LoVo (cell line): ENCODE measurements around the gene NECTIN1.

Source experiments
- DNase-seq: peaks from one replicate; pipeline ENCODE4 v3.0.0-alpha.2; 2016; ENCODE audit warnings: low spot score

The NECTIN1 gene, protein sequence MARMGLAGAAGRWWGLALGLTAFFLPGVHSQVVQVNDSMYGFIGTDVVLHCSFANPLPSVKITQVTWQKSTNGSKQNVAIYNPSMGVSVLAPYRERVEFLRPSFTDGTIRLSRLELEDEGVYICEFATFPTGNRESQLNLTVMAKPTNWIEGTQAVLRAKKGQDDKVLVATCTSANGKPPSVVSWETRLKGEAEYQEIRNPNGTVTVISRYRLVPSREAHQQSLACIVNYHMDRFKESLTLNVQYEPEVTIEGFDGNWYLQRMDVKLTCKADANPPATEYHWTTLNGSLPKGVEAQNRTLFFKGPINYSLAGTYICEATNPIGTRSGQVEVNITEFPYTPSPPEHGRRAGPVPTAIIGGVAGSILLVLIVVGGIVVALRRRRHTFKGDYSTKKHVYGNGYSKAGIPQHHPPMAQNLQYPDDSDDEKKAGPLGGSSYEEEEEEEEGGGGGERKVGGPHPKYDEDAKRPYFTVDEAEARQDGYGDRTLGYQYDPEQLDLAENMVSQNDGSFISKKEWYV

DNA sequence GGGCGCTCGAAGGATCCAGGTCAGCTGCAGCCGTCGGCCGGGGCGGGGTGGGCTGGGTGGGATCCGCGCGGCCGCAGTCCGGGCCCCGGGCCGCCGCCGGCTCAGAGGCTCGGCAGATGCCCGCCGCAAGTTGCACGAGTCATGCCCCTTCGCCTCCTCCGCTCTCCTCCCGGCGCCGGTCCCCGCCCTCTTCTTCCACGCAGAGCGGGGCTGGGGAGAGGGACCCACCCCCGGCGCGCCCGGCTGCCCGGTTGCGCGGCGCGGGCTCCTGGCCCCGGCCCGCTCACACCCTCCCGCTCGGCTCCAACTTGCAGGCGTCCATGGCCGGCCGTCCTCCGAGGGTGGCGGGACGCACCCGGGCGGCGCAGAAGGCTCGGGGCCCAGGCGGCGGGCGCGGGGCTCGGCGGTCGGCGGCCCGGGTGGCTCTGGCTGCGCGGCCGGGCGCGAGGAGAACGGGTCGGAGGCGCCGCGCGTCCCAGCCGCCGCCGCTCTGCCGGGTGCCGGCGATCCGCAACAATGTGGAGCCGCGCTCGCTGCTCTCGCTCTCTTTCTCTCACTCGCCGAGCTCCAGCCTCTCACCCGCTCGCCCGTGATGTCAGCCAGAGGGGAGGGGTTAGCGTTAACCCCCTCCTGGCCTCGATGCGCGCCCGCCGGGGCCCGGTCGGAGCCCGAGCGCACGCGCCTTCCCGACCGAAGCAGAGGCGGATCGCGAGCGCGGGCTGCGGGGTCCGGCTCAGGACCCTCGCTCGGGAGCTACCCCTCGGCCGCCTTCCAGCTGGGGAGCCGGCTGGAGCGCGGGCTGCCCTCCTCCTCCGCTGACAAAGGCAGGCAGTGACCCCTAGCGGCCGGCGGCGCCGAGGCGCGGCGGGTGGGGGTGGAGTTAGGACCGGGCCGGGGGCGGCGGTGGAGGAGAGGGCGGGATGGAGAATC is at the start of gene NECTIN1:
Gene NECTIN1, minus strand, starts transcription at position 550 of the 930 bp plus-strand sequence. CDS start 647 bp downstream, outside the sequence.
- peak; percentile 83 for DNase-seq

DNA sequence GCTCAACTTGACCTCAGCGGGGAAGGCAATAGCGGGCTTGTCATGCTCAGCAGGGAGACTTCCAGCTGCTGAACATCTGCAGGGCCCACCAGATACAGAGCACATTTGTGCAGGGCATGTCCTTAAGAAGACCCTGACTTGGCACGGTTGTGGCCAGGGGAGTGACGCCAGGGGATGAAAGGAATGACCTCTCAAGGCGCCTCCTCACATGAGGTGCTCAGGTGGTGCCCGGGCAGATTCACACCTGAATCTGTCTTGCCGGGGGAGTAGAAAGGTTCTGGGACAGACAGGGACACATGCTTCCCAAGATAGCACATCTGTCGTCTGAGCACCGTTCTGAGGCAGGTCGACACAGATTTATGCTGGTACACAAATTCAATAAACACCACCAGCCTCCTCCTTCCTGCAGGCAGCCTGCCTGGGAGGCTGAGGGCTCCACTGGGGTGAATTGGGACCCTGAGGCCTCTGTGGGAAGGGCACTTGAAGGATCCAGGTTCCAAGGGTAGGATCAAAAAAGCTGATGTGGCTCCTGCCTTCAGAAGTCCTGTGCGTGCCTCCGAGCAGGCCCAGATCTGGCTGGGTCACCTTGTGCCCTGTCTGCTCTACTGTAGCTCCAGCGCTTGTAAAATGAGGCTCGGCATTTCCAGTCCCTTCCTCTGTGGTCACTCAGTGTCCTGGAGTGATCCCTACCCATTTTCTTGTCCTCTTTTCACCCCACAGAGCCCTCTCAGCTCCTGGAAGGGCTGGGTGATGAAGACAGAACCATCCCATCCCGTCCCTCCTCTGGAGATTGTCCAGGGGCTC is 49.6 kb upstream of the NECTIN1 start:
- DNase-seq = no peak

DNA sequence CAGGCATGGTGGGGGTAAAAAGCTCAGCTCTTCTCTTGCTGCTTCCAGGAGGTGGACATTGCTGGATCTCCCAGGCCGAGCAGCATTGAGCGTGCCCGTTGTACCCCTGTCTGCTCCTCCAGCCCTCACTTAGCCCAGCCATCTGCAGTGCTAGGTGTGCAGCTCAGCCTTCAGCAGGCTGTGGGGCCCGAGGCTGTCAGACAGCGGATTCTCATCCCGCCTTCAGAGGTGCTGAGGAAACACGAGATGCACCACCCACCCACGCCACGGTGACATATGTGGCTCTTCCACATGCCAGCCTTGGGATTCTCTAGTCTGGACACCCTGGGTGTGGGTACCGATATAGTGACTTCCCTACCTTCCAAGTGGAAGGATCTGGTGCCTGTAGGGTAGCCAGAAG is 48.9 kb upstream of the NECTIN1 start:
- no peak for DNase-seq

DNA sequence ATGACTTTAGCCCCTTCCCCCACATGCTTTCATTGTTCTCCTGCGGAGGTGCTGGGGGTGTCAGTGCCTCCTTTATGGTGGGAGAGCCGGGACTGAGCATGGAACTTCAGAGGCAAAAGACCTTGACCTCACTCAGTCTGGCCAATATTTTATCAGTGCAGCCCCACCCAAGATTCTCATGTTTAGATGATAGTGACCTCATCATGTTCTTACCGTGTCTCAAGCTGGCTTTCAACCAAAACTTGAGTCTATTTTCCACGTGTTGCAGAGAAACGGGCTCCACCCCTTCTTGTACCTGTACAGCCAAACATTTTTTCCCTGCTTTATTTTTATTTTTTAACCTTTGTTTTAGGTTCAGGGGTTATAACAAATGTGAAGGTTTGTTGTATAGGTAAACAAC is 47.7 kb upstream of the NECTIN1 start:
- no peak for DNase-seq

DNA sequence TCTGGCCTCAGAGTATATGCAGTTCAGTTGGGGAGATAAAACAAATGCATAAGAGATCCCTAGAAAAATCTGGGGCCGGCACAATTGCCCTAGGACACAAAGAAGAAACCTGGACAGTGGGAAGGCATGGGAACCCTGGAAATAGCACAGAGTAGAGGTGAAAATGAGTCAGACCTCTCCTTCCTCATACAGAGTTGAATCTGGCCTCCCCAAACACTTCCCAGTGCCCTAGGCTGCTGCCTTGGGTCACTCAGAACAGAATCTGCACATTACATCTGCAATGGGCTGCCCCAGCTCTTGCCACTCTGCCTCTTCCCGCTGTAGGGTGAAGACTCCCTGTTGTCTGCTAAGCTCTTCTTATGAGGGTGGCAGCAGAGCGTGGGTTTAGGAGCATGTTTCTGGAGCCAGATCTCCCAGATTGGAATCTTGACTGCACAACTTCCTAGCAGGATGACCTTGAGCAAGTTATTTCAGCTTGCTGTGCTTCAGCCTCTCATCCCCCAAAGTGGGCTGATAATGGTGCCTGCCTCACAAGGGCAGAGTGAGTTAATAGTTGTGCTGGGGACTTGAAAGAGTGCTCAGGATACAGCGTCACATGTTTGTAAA is 47.1 kb upstream of the NECTIN1 start:
- no peak for DNase-seq

DNA sequence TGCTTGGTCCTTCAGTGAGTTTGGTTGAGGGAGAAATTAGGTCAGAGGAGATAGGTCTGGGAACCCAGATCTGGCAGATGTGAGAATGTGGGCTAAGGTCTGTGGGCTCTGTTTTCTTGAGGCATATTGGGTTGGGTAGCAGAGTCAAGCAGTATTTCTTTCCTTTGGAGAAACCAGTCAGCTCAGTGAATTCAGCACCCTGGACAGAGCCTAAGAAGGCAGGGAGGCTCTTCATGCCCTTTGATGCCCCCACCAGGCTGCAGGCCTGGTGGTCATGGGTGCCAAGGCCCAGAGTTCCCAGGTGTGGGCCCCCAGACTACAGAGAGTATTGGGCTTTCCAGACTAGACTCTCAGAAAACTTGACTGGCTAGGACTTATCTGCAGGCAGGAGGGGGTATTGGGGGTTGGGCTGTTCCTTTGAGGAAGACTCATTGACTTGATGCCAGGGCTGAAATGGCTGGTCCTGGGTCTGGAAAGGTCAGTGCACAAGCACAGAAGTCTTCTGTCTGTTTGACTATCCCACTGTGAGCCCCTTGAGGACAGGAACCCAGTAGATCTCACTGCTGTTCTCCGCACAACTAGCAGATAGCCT is 45.3 kb upstream of the NECTIN1 start:
- DNase-seq = peak; percentile 33

DNA sequence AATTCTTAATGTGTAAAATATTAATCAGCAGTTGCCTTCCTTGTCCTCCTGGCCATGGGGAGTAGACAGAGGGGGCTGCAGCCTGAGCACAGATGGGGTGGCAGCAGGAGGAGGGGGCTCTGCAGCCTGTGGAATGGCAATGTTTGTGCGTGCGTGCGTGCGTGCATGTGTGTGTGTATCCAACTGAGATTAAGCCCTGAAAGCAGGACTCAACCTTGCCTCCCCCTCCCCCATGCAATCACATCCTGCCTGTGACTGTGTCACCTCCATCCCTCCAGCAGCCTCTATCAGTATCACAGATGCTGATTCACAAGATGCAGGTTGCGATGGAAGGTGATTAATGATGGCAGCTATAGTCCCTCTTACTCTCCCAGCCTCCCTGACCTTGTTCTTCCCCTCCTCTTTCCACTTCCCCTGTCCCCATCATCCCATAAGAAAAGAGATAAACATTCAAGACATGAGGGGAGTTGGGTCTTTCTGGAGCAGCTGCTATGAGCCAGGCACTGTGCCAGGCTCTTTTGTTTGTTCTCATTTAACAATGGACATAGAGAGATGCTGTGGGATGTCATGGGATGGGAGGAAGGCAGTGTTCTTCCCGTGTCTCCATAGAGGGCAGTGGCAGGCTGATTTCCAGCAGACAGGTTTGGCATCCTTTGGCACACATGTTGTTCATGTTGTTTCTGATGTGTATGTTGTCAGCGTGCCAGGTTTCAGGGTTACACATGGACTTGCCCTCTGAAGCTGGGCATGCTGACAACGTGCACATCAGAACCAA is 43.8 kb upstream of the NECTIN1 start:
- DNase-seq = no peak

DNA sequence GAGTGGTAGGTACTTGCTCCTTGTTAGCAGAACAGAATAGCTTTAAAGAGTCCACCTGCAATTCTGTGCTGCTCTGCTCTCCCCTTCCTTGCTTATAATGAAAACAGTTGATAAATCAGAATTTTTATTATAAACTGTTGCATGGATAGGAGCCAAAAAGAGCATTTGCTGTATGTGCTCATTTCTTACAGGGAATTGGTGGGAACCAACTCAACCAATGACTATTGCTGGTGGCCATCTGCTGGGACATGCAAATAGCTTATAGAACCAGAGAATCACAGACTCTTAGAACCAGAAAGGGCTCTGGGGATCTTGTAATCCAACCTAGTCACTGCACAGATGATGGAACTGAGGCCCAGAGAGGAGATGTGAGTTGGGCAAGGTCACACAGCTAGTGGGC is 43.1 kb upstream of the NECTIN1 start:
- DNase-seq = no peak

DNA sequence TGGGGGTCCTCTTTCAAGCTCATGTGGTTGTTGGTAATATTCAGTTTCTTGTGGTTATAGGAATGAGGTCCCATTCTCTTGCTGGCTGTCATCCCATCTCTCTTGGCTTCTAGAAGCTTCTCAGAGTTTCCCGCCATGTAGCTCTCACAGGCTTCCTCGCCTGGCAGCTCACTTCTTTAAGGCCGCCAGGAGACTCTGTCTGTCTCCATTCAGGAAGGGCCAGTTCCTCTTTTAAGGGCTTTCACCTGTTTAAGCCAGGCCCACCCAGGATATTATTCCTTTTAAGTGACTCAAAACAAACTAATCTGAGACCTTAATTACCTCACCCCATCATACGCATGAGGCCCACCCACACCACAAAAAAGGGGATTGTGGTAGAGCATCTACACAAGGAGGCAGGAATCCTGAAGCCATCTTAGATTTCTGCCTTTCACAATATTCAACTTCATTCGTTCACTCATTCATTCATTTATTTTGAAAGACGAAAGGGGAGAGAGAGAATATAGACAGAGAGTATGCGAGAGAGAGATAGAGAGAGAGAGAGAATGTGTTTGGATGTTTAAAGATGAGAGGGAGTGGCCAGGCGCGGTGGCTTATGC is 42.3 kb upstream of the NECTIN1 start:
- no peak for DNase-seq

DNA sequence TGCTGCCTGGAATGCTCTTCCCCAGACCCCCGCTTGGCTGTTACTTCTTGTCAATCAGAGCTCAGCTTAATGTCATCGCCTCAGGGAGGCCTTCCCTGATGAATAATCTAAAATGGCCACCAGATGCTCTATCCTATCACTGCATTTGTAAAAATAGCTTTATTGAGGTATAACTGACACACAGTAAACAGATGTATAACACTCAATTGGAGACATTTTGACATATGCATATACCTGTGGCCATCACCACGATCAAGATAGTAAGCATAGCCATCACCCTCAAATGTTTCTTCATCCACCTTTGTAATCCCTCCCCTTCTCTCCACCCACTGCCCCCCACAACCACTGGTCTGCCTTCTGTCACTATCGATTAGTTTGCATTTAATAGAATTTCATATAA is 36.6 kb upstream of the NECTIN1 start:
- DNase-seq = no peak

DNA sequence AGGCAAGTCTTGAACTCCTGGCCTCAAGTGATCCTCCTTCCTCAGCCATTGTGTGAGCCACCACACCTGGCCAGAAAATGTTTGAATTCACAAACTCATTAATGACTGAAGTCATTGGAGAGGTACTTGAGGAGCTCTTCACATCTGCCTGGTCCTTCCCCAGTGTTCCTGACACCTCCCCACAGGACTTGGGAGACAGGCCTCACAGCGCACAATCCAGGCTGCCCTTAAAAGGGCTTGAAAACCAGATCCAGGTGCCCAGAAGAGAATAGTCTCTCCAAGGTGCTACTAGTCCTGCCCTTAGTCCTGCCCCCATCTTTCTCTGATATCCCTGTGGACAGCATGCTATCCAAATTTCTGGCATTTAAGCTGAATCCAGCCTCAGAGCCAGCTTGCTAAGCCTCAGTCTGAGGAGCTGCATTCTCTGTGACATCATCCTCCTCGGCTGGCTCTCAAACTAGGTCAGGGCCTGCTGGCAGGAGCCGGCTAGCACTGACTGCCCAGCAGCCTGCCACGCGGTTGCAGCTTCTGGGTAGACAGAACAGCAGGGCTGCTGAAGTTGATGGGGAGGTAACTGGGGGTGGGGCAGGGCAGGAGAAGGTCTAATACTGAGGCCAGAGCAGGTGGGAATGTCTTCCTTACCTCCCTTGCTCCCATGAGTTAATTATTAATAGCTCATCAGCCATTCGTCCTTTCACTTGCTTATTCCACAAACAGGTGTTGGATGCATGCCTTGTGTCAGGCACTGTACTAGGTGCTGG is 35.3 kb upstream of the NECTIN1 start:
- no peak for DNase-seq

DNA sequence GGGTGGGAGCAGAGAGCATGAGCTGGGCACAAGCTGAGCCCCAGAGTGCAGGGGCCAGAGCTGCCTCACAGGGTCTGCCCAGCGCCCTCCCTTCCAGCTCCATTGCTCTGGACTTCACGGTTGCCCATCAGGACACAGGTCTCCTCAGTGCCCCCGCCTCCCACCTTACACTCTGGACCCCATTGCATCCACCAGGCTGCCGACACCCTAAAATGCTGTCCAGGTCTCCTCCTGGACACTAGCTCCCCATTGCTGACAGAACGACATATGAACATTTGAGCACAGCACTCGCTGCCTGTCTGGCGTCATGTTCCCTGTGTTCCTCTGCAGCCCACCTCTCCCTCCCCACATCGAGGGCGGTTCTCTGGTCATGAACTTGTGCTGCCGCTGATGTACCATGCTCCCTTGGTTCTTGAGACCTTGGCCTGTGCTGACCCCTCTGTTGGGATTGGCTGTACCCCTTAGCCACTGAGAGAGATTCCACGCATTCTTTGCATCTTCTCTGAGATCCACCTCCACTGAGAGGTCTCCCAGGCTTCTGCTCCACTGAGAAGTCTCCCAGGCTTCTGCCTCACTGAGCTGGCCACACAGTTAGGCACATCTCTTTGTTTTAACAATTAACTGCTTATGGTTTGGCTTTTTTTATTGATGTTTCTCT is 34.2 kb upstream of the NECTIN1 start:
- no peak for DNase-seq

DNA sequence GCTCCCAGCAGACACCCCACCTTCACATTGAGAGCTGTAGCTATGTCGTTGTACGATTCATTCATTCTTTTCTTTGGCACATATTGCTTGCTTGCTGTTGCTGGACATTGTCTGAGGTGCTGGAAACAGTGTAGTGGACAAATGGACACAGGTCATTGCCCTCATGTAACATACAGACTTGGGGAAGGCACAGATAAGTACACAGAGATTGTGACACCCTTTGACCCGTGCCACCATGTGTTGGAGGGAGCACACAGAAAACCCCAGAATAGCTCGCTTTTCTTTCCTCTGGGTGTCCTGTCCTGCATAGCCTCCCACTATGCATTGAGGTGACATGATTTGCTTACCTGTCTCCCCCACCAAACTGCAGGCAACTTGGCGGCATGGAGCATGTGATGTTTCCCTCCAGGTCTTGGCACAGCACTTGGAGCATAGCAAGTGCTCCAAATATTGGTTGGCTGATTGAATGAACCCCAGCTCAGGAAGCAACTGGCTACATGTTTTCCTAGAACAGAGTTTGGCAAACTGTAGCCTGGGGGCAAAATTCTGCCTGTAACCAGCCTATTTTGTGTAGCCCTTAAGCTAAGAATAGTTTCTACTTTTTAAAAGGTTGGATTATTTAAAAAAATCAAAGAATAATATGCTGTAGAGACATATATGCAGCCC is 30.9 kb upstream of the NECTIN1 start:
- no peak for DNase-seq

DNA sequence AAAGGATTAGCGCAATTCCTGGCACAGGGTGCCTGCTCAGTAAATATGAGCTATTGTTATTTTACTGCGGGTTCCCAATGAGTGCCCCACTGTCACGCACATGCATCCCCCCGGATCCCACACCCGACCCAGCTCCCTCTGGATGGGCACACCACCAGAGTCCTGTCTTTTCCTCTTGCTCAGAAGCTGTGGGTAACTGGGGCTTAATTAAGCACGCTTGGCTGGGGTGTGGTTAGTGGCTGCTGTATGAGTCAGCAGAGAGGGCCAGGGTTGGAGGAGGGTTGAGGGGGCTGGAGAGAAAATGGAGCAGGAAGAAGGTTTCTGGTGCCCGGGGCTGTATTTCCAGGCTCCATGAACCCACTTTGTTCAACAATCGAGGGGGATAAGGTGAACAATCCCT is 30.3 kb upstream of the NECTIN1 start:
- DNase-seq = peak; percentile 45

DNA sequence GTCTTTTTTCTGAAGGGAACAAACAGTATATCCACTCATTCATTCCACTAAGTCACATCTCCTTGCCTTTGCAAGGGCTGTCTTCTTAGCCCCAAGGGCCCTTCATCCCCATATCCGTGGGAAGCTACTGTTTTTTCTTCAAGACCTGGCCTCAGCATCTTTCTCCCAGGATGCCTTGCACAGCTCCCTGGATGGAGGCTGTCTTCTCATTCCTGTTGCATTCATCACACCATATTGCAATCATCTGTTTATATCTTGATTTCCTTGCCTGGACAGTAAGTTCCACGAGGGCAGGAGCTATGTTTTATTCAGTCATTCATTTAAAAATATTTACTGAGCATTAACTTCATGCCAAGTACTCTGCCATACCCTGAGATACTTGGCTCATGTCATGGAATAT is 29.3 kb upstream of the NECTIN1 start:
- DNase-seq = no peak

DNA sequence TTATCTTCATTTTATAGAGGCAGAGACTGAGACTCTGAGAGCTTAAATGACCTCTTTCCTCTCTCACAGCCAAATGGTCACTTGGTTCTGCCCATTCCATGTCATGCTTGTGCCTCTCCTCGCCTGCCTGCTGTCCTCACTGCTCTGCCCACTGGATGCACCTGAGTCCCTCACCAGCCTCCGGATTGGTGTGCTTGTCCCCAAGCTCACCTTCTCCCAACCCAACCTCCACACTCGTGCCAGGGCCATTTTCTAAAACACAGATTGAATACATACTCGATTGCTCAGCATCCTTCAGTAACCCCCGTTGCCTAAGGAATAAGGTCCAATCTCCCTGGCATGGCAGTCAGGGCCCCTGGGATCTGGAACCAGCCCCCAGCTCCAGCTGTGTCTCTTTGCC is 28.4 kb upstream of the NECTIN1 start:
- DNase-seq = no peak

DNA sequence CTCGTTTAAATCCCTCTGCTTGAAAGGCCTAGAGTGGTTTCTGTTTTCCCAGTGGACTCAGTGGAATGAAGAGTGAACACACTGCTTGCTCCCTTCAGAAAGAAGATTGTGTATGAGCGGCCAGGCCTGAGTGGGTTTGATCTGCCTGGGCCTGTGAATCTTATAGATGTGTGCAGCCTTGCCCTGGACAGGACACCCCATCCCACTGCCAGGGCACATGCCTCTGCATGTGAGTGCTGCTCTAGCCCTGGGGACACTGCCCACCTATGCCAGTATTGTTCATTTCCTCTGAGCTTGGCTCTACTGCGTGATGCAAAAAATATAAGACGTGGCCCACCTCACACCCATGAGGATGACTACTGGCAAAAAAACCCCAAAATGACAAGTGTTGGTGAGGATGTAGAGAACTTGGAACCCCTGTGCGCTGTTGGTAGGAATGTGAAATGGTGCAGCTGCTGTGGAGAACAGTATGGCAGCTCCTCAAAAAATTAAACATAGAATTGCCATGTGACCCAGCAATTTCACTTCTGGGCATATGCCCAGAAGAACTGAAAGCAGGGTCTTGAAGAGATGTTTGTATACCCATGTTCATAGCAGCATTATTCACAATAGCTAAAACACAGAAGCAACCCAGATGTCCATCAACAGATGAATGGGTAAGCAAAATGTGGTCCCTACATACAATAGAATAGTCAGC is 27.3 kb upstream of the NECTIN1 start:
- DNase-seq = no peak
